ENCODE results near the gene PLA2G6. TPM values are rescaled to one million over a fixed set of nuclear protein-coding genes. Genes with fewer than 3 reads are reported as not detected.

The PLA2G6 gene
- total and polyA plus RNA-seq, 2 of the 13 experiments (the other 11 are each of a cell fraction or from before 2014, with no cell fraction given): 4.8 to 11.5 TPM

GRCh38 chr22:38107692-38108515 is 73.7 kb downstream of the PLA2G6 start (continued):
- TF ChIP-seq ZFP36 (IDR thresholded peaks at IDR 0.05; ENCODE audit: borderline replicate concordance, low read depth, low read length, partially characterized antibody): no peak
- no peak; the same call in none of the 2 replicates for TF ChIP-seq HNF1B (CRISPR knock-in tag; IDR thresholded peaks at IDR 0.05)
- TF ChIP-seq MEIS2 (CRISPR knock-in tag; IDR thresholded peaks at IDR 0.05): no peak
- no peak for TF ChIP-seq HOXA9 (CRISPR knock-in tag; IDR thresholded peaks at IDR 0.05; ENCODE audit: borderline replicate concordance)
- peak; percentile 13; the same call in 1 of the 2 replicates for TF ChIP-seq MTA1 (CRISPR knock-in tag; IDR thresholded peaks at IDR 0.05; ENCODE audit: borderline replicate concordance)
- no peak for TF ChIP-seq KIAA2018 (CRISPR knock-in tag; IDR thresholded peaks at IDR 0.05; ENCODE audit: borderline replicate concordance)
- TF ChIP-seq ZNF34 (CRISPR knock-in tag; IDR thresholded peaks at IDR 0.05; ENCODE audit: borderline replicate concordance): no peak
- TF ChIP-seq ZNF276 (CRISPR knock-in tag; IDR thresholded peaks at IDR 0.05; ENCODE audit: low read depth): no peak
- no peak for TF ChIP-seq PBX2 (CRISPR knock-in tag; IDR thresholded peaks at IDR 0.05)
- no peak for TF ChIP-seq CC2D1A (CRISPR knock-in tag; IDR thresholded peaks at IDR 0.05)
- peak; percentile 58; the same call in 1 of the 2 replicates for TF ChIP-seq NCOR1 (IDR thresholded peaks at IDR 0.05; ENCODE audit: borderline replicate concordance, low read length)
- TF ChIP-seq PRPF4 (IDR thresholded peaks at IDR 0.05; ENCODE audit: low read depth, low read length, poor library complexity, severe bottlenecking): no peak
- no peak for TF ChIP-seq ZSCAN21 (CRISPR knock-in tag; IDR thresholded peaks at IDR 0.05; ENCODE audit: borderline replicate concordance)
- TF ChIP-seq ISL2 (CRISPR knock-in tag; IDR thresholded peaks at IDR 0.05): no peak
- TF ChIP-seq ETV5 (CRISPR knock-in tag; IDR thresholded peaks at IDR 0.05; ENCODE audit: borderline replicate concordance): peak; percentile 87
